Measurements from ENCODE around the gene SMIM14.

Gene SMIM14

DNA sequence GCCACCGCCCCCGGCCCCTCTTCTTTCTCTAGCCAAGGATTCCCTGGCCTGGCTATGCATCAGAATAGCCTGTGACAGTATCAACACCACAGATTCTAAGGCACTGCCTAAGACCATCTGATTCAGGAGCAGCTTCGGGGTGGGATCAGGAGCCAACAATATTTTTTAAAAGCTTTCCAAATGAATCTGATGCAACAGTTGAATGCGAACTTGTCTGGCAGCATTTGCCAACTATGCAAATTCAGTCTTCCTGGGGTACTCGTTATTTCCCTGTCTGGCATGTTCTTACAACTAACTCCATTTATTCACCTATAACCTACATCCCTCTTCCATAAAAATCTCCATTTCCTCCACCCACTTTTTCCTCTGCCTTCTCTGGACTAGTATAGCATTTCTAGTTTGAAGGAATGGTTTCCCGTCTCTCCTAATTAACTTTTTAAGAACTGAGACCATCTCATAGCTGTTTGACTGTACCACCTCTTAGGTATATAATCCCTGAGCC is 75.3 kb downstream of the SMIM14 start:
- Histone ChIP-seq H4K8ac (ENCODE audit: low read depth, low read length) (no peak overlapping the region), H2AK5ac (ENCODE audit: low read length) (no peak overlapping the region), H3K56ac (ENCODE audit: low read length) (no peak overlapping the region), H3K4me2 (ENCODE audit: low read length) (no peak overlapping the region), H3K79me2 (ENCODE audit: control insufficient read depth, insufficient read depth, low read length) (no peaks in the 10 kb centered on the region), H3K27ac (ENCODE audit: low read depth, low read length) (no peak overlapping the region), H3K23ac (ENCODE audit: low read length) (no peak overlapping the region), H3K27me3 (ENCODE audit: insufficient read depth, low read length, poor library complexity) (no peaks in the 10 kb centered on the region), H2BK5ac (ENCODE audit: low read length) (no peak overlapping the region), H2BK120ac (ENCODE audit: low read depth, low read length) (no peak overlapping the region), H2BK15ac (replicated peaks; ENCODE audit: low read depth) (no peak overlapping the region), H3K4me1 (ENCODE audit: control insufficient read depth, low read depth, low read length) (no peaks in the 10 kb centered on the region), H3K79me1 (ENCODE audit: low read length) (no peaks in the 10 kb centered on the region), H3K4me3 (ENCODE audit: low read length) (no peak overlapping the region), H4K5ac (ENCODE audit: low read length) (no peak overlapping the region), H3K9ac (ENCODE audit: low read length) (no peak overlapping the region), H3K4ac (ENCODE audit: low read depth, low read length) (no peak overlapping the region), H3K36me3 (ENCODE audit: control insufficient read depth, insufficient read depth, low read length) (no peaks in the 10 kb centered on the region), H3K18ac (ENCODE audit: low read length) (no peak overlapping the region)
- no CpG with 5 or more reads among the region's 6 CpGs for WGBS (ENCODE audit: extremely low coverage, insufficient coverage, low lambda C conversion rate)
- no peak for DNase-seq

DNA sequence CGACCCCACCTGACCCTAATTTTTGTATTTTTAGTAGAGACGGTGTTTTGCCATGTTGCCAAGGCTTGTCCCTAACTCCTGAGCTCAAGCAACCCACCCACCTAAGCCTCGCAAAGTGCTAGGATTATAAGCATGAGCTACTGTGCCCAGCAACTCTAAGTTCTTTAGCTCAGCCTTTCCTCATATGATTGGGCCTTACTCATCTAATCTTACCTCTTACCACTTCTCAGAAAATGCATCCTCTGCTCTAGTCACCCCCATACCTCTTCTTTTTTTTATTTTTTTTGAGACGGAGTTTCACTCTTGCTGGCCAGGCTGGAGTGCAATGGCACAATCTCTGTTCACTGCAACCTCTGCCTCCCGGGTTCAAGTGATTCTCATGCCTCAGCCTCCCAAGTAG is 75.9 kb downstream of the SMIM14 start:
- H4K8ac ChIP-seq (ENCODE audit: low read depth, low read length), result no peak overlapping the region
- H3K79me1 ChIP-seq (ENCODE audit: low read length), result no peaks in the 10 kb centered on the region
- no peak overlapping the region for H4K5ac ChIP-seq (ENCODE audit: low read length)
- no peak overlapping the region for H3K27ac ChIP-seq (ENCODE audit: low read depth, low read length)
- H2BK15ac ChIP-seq (replicated peaks; ENCODE audit: low read depth), result no peak overlapping the region
- no peak overlapping the region for H2BK5ac ChIP-seq (ENCODE audit: low read length)
- H3K4me3 ChIP-seq (ENCODE audit: low read length), result no peak overlapping the region
- no peak overlapping the region for H2BK120ac ChIP-seq (ENCODE audit: low read depth, low read length)
- H3K56ac ChIP-seq (ENCODE audit: low read length), result no peak overlapping the region
- no peaks in the 10 kb centered on the region for H3K36me3 ChIP-seq (ENCODE audit: control insufficient read depth, insufficient read depth, low read length)
- no peak for DNase-seq
- no peak overlapping the region for H3K9ac ChIP-seq (ENCODE audit: low read length)
- H3K4me1 ChIP-seq (ENCODE audit: control insufficient read depth, low read depth, low read length), result no peaks in the 10 kb centered on the region
- H2AK5ac ChIP-seq (ENCODE audit: low read length), result no peak overlapping the region
- no peaks in the 10 kb centered on the region for H3K79me2 ChIP-seq (ENCODE audit: control insufficient read depth, insufficient read depth, low read length)
- no CpG with 5 or more reads among the region's 5 CpGs for WGBS (ENCODE audit: extremely low coverage, insufficient coverage, low lambda C conversion rate)
- no peaks in the 10 kb centered on the region for H3K27me3 ChIP-seq (ENCODE audit: insufficient read depth, low read length, poor library complexity)
- H3K4ac ChIP-seq (ENCODE audit: low read depth, low read length), result no peak overlapping the region
- H3K18ac ChIP-seq (ENCODE audit: low read length), result no peak overlapping the region
- H3K23ac ChIP-seq (ENCODE audit: low read length), result no peak overlapping the region
- H3K4me2 ChIP-seq (ENCODE audit: low read length), result no peak overlapping the region

DNA sequence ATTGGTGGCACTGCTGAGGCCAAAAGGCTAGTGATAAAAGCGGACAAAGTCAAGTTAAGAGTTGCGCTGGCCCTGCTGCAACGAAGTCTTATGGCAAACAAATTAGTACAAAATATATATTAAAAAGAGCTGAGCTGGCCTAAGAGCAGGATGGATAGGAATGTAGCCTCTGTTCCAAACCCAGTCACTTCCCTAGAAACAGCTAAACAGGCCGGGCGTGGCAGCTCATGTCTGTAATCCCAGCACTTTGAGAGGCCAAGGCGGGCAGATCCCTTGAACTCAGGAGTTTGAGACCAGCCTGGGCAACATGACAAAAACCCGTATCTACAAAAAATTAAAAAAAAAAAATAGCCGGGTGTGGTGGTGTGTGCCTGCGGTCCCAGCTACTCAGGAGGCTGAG is 79.0 kb downstream of the SMIM14 start:
- Histone ChIP-seq H3K27ac (ENCODE audit: low read depth, low read length) (no peak overlapping the region), H3K4me2 (ENCODE audit: low read length) (no peak overlapping the region), H2AK5ac (ENCODE audit: low read length) (no peak overlapping the region), H4K8ac (ENCODE audit: low read depth, low read length) (no peak overlapping the region), H3K4me1 (ENCODE audit: control insufficient read depth, low read depth, low read length) (no peaks in the 10 kb centered on the region), H3K79me1 (ENCODE audit: low read length) (no peaks in the 10 kb centered on the region), H3K79me2 (ENCODE audit: control insufficient read depth, insufficient read depth, low read length) (no peaks in the 10 kb centered on the region), H3K23ac (ENCODE audit: low read length) (no peak overlapping the region), H3K4ac (ENCODE audit: low read depth, low read length) (no peak overlapping the region), H3K4me3 (ENCODE audit: low read length) (no peak overlapping the region), H2BK120ac (ENCODE audit: low read depth, low read length) (no peak overlapping the region), H3K9ac (ENCODE audit: low read length) (no peak overlapping the region), H3K18ac (ENCODE audit: low read length) (no peak overlapping the region), H3K27me3 (ENCODE audit: insufficient read depth, low read length, poor library complexity) (no peaks in the 10 kb centered on the region), H2BK15ac (replicated peaks; ENCODE audit: low read depth) (no peak overlapping the region), H3K36me3 (ENCODE audit: control insufficient read depth, insufficient read depth, low read length) (no peaks in the 10 kb centered on the region), H4K5ac (ENCODE audit: low read length) (no peak overlapping the region), H2BK5ac (ENCODE audit: low read length) (no peak overlapping the region), H3K56ac (ENCODE audit: low read length) (no peak overlapping the region)
- WGBS (ENCODE audit: extremely low coverage, insufficient coverage, low lambda C conversion rate), result no CpG with 5 or more reads among the region's 9 CpGs
- no peak for DNase-seq

DNA sequence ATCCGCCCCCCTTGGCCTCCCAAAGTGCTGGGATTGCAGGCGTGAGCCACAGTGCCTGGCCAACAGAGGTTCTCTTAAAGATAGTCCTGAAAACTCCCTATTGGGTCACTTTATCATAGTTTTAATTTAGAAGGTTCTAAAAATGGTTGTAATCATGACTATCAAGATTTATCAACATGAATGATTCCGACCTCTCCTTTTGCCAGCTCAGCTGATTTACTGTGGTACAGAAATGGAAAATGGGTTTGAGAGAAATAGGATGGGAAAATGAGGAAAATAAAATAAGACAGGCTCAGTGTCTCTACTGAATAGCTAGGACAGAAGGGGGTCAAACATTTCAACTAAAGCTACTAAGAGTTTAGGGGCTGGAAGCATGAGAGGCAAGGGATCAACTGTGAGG is 83.2 kb downstream of the SMIM14 start:
- Histone ChIP-seq H3K36me3 (ENCODE audit: control insufficient read depth, insufficient read depth, low read length) (no peaks in the 10 kb centered on the region), H3K56ac (ENCODE audit: low read length) (no peak overlapping the region), H2BK15ac (replicated peaks; ENCODE audit: low read depth) (no peak overlapping the region)

DNA sequence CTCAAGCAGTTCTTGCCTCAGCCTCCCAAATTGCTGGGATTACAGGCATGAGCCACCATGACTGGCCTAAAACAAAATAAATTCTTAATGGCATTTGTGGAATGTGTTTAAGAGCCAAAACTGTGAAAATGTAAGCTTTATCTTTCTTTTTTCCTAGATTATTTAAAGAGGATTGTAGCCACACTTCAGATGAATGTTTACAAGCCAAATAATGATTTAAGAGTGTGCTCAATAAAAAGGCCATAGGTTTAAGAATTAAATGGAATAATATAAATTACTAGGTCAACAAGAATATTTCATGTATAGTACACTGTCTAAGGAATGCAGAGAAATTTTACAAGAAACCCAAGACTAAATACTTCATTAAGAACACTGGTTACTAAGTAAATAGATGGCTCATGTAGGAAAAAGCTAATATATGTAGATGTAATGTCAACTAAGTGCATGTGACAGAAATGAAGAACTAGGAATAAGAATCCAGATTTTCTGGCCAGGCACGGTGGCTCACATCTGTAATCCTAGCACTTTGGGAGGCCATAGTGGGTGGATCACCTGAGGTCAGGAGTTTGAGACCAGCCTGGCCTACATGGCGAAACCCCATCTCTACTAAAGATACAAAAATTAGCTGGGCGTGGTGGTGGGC is 90.1 kb downstream of the SMIM14 start:
- Histone ChIP-seq H2BK120ac (ENCODE audit: low read depth, low read length) (no peak overlapping the region), H3K4me2 (ENCODE audit: low read length) (no peak overlapping the region), H2BK15ac (replicated peaks; ENCODE audit: low read depth) (no peak overlapping the region), H4K8ac (ENCODE audit: low read depth, low read length) (no peak overlapping the region), H2AK5ac (ENCODE audit: low read length) (no peak overlapping the region), H3K4ac (ENCODE audit: low read depth, low read length) (no peak overlapping the region), H3K23ac (ENCODE audit: low read length) (no peak overlapping the region), H2BK5ac (ENCODE audit: low read length) (no peak overlapping the region), H3K9ac (ENCODE audit: low read length) (no peak overlapping the region), H3K79me1 (ENCODE audit: low read length) (no peaks in the 10 kb centered on the region), H3K56ac (ENCODE audit: low read length) (no peak overlapping the region), H3K79me2 (ENCODE audit: control insufficient read depth, insufficient read depth, low read length) (no peaks in the 10 kb centered on the region), H3K36me3 (ENCODE audit: control insufficient read depth, insufficient read depth, low read length) (no peaks in the 10 kb centered on the region), H3K4me1 (ENCODE audit: control insufficient read depth, low read depth, low read length) (no peaks in the 10 kb centered on the region), H3K18ac (ENCODE audit: low read length) (no peak overlapping the region), H3K27me3 (ENCODE audit: insufficient read depth, low read length, poor library complexity) (no peaks in the 10 kb centered on the region), H3K4me3 (ENCODE audit: low read length) (no peak overlapping the region), H3K27ac (ENCODE audit: low read depth, low read length) (no peak overlapping the region), H4K5ac (ENCODE audit: low read length) (no peak overlapping the region)
- no peak for DNase-seq
- no CpG with 5 or more reads among the region's 3 CpGs for WGBS (ENCODE audit: extremely low coverage, insufficient coverage, low lambda C conversion rate)

More for the DNA sequence above, 83.2 kb downstream of the SMIM14 start:
- Histone ChIP-seq H3K4me2 (ENCODE audit: low read length) (no peak overlapping the region), H3K4me1 (ENCODE audit: control insufficient read depth, low read depth, low read length) (no peaks in the 10 kb centered on the region), H3K9ac (ENCODE audit: low read length) (no peak overlapping the region), H2AK5ac (ENCODE audit: low read length) (no peak overlapping the region), H3K27me3 (ENCODE audit: insufficient read depth, low read length, poor library complexity) (no peaks in the 10 kb centered on the region), H4K5ac (ENCODE audit: low read length) (no peak overlapping the region), H2BK120ac (ENCODE audit: low read depth, low read length) (no peak overlapping the region), H4K8ac (ENCODE audit: low read depth, low read length) (no peak overlapping the region), H3K18ac (ENCODE audit: low read length) (no peak overlapping the region), H3K4me3 (ENCODE audit: low read length) (no peak overlapping the region), H3K27ac (ENCODE audit: low read depth, low read length) (no peak overlapping the region), H3K23ac (ENCODE audit: low read length) (no peak overlapping the region), H3K79me1 (ENCODE audit: low read length) (no peaks in the 10 kb centered on the region), H3K4ac (ENCODE audit: low read depth, low read length) (no peak overlapping the region), H3K79me2 (ENCODE audit: control insufficient read depth, insufficient read depth, low read length) (no peaks in the 10 kb centered on the region), H2BK5ac (ENCODE audit: low read length) (no peak overlapping the region)
- DNase-seq, result no peak
- no CpG with 5 or more reads among the region's 3 CpGs for WGBS (ENCODE audit: extremely low coverage, insufficient coverage, low lambda C conversion rate)
